GM10266 (cell line): ENCODE results near the gene FAM200C.
A peak's percentile ranks its signal among the peaks of the same experiment; 100 is the strongest.

ENCODE experiments used
- DNase-seq: peaks from one replicate; pipeline ENCODE4 v3.0.0; 2012; ENCODE audit errors: extremely low spot score
- TF ChIP-seq, protein P1 (sequence below): IDR thresholded peaks from 2 replicates; pipeline ENCODE4 v1.5.1; 2012; ENCODE audit warnings: mild to moderate bottlenecking, low read depth; ENCODE audit not compliant: control insufficient read depth, insufficient read depth; ENCODE audit errors: missing control alignments

Gene FAM200C

DNA sequence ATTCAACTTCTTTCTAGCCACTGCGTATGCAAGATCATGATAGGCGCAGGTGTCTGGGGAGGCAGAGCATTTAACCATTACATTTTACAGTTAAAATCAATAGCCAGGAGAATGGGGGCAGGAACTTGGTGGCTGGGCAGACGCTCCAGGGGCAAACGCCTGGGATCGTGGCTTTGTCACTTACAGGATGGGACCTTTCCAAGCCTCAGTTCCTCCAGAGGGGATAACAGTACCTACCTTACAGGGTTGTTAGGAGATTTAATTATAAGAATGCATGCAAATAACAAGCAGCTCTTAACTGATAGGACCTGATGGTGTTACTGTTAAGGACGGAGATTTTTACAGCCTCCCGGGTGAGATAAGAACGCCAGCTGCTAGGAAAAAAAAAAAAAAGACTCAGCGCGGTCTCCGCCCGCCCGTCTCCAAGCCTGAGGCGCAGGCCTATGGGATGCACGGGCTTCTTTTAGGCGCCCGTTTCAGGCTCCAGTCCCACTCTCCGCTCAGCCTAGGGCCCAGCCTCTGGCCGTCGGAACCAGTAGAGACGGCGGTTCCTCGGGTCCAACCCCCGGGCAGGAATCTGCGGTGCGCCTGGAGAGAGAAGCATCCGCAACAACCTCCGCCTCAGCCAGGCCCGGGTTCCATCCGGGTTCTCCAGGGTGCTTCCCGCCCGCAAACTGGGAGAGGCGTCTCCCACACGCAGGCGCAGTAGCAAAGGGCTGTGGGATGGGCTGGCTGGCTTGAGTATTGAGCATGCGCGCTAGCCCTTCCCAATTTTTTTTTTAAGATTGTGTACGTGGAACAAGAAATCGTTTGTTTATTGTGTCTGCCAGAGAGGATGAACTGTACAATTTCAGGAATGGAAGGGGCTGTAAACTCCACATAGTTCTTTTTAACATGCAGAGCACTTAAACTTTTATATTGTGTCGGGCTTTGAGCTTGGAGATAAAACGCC is at the start of gene FAM200C:
Gene FAM200C, minus strand, starts transcription at position 653 of the 952 bp plus-strand sequence. CDS start 4,564 bp downstream, outside the sequence.
- peak; percentile 87 for DNase-seq
- TF ChIP-seq, protein P1, sequence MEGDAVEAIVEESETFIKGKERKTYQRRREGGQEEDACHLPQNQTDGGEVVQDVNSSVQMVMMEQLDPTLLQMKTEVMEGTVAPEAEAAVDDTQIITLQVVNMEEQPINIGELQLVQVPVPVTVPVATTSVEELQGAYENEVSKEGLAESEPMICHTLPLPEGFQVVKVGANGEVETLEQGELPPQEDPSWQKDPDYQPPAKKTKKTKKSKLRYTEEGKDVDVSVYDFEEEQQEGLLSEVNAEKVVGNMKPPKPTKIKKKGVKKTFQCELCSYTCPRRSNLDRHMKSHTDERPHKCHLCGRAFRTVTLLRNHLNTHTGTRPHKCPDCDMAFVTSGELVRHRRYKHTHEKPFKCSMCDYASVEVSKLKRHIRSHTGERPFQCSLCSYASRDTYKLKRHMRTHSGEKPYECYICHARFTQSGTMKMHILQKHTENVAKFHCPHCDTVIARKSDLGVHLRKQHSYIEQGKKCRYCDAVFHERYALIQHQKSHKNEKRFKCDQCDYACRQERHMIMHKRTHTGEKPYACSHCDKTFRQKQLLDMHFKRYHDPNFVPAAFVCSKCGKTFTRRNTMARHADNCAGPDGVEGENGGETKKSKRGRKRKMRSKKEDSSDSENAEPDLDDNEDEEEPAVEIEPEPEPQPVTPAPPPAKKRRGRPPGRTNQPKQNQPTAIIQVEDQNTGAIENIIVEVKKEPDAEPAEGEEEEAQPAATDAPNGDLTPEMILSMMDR: no peak

DNA sequence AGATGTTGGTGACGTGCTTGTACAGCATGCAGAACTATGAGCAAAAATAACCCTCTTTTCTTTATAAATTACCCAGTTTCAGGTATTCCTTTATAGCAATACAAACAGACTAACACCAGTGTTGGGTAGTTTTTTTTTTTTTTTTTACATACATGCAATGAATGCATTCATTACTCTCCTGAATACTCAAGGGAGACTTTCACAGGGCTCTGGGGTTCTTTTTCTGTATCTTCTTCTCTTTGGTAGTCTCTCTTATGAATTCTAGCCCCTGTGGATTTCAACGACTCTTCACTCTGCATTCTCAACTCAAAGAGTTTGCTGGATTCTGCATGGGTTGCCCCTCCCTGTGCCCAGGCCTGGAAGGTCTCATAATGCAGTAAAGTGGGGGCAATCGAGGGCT is 49.6 kb upstream of the FAM200C start:
- DNase-seq: no peak
- TF ChIP-seq, protein P1: no peak

DNA sequence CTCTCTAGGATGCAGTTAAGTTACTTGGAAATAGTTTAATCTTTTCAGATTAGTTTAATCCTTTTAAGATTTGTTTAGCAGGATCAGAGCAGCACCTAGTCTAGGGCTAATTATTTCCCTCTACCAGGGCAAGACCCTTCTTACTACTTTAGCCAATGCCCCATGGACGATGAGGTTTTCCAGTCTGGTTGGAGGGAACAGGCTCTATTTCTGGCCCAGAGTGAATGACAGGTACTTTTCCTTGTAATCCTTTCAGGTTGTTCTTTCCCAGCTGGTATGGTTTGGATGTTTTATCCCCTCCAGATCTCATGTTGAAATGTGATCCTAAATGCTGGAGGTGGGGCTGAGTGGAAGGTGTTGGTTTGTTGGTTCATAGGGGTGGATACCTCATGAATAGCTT is 49.0 kb upstream of the FAM200C start:
- DNase-seq: no peak
- TF ChIP-seq, protein P1: no peak

DNA sequence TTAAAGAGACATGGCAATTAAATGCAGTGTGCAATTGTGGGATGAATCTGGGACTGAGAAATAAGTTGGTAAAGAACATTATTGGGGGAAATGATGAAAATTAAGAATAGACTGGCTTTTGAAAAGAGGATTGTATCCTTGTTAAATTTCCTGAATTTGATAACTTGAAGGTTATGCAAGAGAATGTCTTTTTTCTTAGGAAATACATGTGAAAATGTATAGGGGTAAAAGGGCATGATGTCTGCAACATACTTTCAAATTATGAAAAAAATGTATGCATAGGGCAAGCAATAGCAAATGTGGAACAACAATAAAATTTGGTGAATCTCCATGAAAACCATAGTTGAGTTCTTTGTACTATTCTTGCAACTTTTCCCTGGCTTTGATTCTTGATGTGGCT is 45.9 kb upstream of the FAM200C start:
- DNase-seq: no peak
- TF ChIP-seq, protein P1: no peak

DNA sequence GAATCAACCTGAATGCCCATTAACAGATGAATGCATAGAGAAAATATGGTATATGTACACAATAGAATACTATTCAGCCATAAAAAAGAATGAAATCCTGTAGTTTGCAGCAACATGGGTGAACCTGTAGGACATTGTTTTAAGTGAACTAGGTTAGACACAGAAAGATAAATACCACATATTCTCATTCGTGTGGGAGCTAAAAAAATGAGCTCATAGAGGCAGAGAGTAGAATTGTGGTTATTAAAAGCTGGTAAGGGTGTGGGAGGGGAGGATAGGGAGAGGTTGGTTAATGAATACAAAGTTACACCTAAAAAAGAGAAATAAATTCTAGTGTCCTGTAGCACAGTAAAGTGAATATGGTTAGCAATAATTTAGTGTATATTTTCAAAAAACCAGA is 45.3 kb upstream of the FAM200C start:
- no peak for DNase-seq
- TF ChIP-seq, protein P1: no peak

DNA sequence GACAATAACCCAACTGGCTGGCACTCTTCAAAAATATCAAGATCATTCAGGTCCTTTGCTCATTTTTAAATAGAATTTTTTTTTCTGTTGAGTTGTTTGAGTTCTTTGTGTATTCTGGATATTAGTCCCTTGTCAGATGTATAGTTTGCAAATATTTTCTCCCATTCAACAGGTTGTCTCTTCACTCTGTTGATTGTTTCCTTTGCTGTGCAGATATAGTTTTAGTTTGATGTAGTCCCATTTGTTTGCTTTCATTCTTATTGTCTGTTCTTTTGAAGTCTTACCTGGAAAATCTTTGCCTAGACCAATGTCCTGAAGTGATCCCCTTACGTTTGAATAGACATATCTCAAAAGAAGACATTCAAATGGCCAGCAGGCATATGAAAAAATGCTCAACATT is 44.6 kb upstream of the FAM200C start:
- TF ChIP-seq, protein P1: no peak
- no peak for DNase-seq

DNA sequence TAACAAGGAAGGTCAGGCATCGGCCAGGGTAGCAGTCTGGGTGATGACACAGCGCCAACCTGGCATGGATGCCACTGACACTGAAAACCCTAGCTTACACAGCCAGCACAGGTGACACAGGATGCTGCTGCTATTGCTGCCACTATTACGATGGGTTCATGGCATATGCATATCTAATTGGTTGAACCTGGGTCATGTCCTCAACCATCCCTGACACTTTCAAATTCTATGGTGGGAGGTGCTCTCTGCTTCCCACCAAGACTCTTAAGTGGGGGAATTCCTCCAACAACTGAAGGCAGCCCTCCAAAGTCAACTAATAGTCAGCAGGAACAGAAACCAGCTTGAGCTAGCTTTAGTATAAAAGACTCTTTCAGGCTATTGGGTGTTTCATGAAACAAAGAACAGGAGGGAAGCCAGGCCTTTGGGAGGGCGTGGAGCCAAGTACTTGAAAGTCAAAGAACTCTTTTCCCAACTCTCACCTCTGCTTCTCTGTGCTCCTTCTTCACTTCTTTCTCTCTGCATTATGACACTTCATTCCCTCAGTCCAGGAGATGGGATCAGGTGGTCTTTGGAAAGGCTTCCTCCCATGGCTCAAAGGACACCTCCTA is 43.1 kb upstream of the FAM200C start:
- DNase-seq: no peak
- TF ChIP-seq, protein P1: no peak
